Esophagus squamous epithelium (tissue), 4 donors: ENCODE results near the gene NELFCD.

Experiments
- POLR2A ChIP-seq, 4 donors: fragments of 450-650 bp; IDR thresholded peaks; one replicate each; pipeline ENCODE4 v1.6.1; 2017; ENCODE audit warnings: antibody characterized with exemption in 4 of 4, mild to moderate bottlenecking in 4 of 4, moderate library complexity in 3 of 4
- TF ChIP-seq, protein P1 (sequence below), 6 experiments: fragments of 450-650 bp in 4 of 6; fragments of 200-600 bp in 2 of 6; sonication (generic) in 2 of 6; IDR thresholded peaks; one replicate each; pipeline ENCODE4 v1.5.1; 2016 to 2019; ENCODE audit warnings: antibody characterized with exemption in 6 of 6, mild to moderate bottlenecking in 4 of 6, moderate library complexity in 4 of 6

DNA sequence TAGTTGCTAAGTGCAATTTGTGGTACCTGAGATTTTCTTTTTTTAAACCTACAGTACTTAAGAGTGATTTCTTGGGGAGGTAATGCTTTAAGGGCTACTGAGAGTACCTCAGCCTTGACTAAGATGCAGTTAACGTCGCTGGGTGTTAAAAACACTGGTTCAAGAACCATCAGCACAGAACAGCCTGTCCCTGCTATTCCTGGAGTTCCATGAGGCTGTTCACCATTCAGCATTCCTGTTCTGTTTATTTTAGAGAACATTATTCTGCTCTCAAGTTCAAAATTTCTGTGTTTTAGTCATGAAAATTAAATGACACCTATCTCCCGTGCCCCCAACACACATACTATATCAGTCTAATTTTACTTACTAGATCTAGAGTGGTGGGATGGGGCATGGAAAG, 63.2 kb downstream of the NELFCD start:
- TF ChIP-seq, protein P1, sequence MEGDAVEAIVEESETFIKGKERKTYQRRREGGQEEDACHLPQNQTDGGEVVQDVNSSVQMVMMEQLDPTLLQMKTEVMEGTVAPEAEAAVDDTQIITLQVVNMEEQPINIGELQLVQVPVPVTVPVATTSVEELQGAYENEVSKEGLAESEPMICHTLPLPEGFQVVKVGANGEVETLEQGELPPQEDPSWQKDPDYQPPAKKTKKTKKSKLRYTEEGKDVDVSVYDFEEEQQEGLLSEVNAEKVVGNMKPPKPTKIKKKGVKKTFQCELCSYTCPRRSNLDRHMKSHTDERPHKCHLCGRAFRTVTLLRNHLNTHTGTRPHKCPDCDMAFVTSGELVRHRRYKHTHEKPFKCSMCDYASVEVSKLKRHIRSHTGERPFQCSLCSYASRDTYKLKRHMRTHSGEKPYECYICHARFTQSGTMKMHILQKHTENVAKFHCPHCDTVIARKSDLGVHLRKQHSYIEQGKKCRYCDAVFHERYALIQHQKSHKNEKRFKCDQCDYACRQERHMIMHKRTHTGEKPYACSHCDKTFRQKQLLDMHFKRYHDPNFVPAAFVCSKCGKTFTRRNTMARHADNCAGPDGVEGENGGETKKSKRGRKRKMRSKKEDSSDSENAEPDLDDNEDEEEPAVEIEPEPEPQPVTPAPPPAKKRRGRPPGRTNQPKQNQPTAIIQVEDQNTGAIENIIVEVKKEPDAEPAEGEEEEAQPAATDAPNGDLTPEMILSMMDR (IDR thresholded peaks at IDR 0.05): no peak
- TF ChIP-seq POLR2A (IDR thresholded peaks at IDR 0.05): no peak
